ENCODE measurements around the gene CHID1. TPM values are rescaled to one million over a fixed set of nuclear protein-coding genes. Genes with fewer than 3 reads are reported as not detected.

Gene CHID1
- total and polyA plus RNA-seq, 2 experiments from 2014 or later = 54.1 to 67.3 TPM

- TF ChIP-seq STAT1 (IDR thresholded peaks at IDR 0.05; ENCODE audit: unreplicated experiment) (no peak), POLR2AphosphoS5 (IDR thresholded peaks at IDR 0.05; ENCODE audit: low read depth) (no peak; the same call in 1 of the 2 replicates), CTCF (conservative IDR thresholded peaks at IDR 0.05; ENCODE audit: low read depth in 2 of 2) (no peak), ZNF114 (CRISPR knock-in tag; IDR thresholded peaks at IDR 0.05) (no peak), EZH2 (IDR thresholded peaks at IDR 0.05; ENCODE audit: low read depth, unreplicated experiment) (no peak), CREB1 (CRISPR knock-in tag; IDR thresholded peaks at IDR 0.05; ENCODE audit: low read depth) (no peak), NANOG (IDR thresholded peaks at IDR 0.05; ENCODE audit: borderline replicate concordance) (no peak), REST (IDR thresholded peaks at IDR 0.05; ENCODE audit: unreplicated experiment) (no peak), ETS1 (IDR thresholded peaks at IDR 0.05) (no peak; the same call in 1 of the 2 replicates), ZNF331 (CRISPR knock-in tag; IDR thresholded peaks at IDR 0.05; ENCODE audit: low read depth) (no peak), JUNB (IDR thresholded peaks at IDR 0.05; ENCODE audit: unreplicated experiment) (no peak), EZH2phosphoT487 (IDR thresholded peaks at IDR 0.05; ENCODE audit: unreplicated experiment) (no peak), ZNF462 (CRISPR knock-in tag; IDR thresholded peaks at IDR 0.05) (no peak)
- Mint-ChIP-seq H3K27me3 (ENCODE audit: insufficient read depth, low read depth, poor library complexity) (peaks cover 60% of the 10 kb centered on the region), H3K4me1 (peaks cover 43% of the 10 kb centered on the region), H3K36me3 (ENCODE audit: low read depth) (peaks cover 7% of the 10 kb centered on the region; the same call in 1 of the 3 replicates), H3K27ac (no peak overlapping the region), H3K4me3 (peak overlapping the region; percentile 79), H3K9me3 (no peaks in the 10 kb centered on the region; the same call in 2 of the 3 replicates)
- no peak for DNase-seq (ENCODE audit: low spot score)
- peak overlapping the region; percentile 89 for H3K4me3 ChIP-seq
- no peaks in the 10 kb centered on the region; the same call in 1 of the 2 replicates for H4K20me1 ChIP-seq (replicated peaks; ENCODE audit: insufficient read depth)
- no peak for ATAC-seq
- H3K4me2 ChIP-seq = peak overlapping the region; percentile 98
- no peak overlapping the region for H2AFZ ChIP-seq
- no peak overlapping the region for H3K27ac ChIP-seq (ENCODE audit: low read depth)
- peaks cover 28% of the 10 kb centered on the region for H3K4me1 ChIP-seq (ENCODE audit: insufficient read depth)
- H3K9me2 ChIP-seq (ENCODE audit: insufficient read depth) = no peaks in the 10 kb centered on the region
- no peaks in the 10 kb centered on the region for H3K36me3 ChIP-seq (ENCODE audit: insufficient read depth)
- peaks cover 24% of the 10 kb centered on the region for H3F3A ChIP-seq (replicated peaks; ENCODE audit: low read depth)
- no peaks in the 10 kb centered on the region for H3K79me2 ChIP-seq (replicated peaks; ENCODE audit: insufficient read depth)
- H3K27me3 ChIP-seq (ENCODE audit: insufficient read depth) = peaks cover 28% of the 10 kb centered on the region
Measured at GRCh38 chr11:828506-829175, 82.0 kb downstream of the CHID1 start.

Measured in GM23338 (cell line).